ENCODE data around the gene SOHLH1.

The SOHLH1 gene

DNA sequence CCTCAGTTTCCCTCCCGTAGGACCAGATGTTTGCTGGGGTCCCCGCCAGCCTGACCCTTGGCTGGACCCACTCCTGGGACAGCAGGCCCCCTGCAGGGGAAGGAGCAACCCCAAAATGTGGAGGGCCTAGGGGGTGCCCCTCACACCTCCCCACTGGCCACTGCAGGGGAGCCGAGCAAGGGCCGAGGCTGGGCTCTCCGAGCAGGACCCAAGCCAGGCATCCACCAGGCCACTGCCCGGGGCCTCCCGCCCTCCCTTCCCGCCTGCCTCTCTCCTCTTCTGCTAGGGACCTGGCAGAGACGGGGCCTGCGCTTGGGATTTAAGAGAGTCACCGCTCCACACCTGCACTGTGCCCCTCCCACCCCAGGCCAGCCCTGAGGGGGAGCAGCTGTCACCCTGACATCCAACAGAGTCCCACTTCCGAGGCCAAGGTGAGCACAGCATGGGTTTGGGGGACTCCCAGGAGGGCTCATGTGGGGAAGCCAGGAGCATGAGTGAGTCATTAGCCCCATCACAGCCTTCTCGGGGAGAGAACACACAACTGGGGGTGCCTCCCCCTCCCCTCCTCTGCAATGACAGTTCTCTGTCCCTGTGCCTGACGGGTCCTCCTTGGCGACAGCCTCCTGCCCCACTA is 15.8 kb downstream of the SOHLH1 start:
- no peak overlapping the region for H2AFZ ChIP-seq (ENCODE audit: low read depth, low read length, severe bottlenecking)
- H3K36me3 ChIP-seq (ENCODE audit: low read length): no peaks in the 10 kb centered on the region
- H4K20me1 ChIP-seq (ENCODE audit: low read depth, low read length): no peaks in the 10 kb centered on the region
- no peak overlapping the region for H3K27ac ChIP-seq (ENCODE audit: low read depth, low read length)
- no peaks in the 10 kb centered on the region for H3K9me3 ChIP-seq (ENCODE audit: insufficient read depth, low read length)
- no peak for TF ChIP-seq EZH2phosphoT487 (conservative IDR thresholded peaks at IDR 0.05; ENCODE audit: low read length)
- TF ChIP-seq, protein P1, sequence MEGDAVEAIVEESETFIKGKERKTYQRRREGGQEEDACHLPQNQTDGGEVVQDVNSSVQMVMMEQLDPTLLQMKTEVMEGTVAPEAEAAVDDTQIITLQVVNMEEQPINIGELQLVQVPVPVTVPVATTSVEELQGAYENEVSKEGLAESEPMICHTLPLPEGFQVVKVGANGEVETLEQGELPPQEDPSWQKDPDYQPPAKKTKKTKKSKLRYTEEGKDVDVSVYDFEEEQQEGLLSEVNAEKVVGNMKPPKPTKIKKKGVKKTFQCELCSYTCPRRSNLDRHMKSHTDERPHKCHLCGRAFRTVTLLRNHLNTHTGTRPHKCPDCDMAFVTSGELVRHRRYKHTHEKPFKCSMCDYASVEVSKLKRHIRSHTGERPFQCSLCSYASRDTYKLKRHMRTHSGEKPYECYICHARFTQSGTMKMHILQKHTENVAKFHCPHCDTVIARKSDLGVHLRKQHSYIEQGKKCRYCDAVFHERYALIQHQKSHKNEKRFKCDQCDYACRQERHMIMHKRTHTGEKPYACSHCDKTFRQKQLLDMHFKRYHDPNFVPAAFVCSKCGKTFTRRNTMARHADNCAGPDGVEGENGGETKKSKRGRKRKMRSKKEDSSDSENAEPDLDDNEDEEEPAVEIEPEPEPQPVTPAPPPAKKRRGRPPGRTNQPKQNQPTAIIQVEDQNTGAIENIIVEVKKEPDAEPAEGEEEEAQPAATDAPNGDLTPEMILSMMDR (IDR thresholded peaks at IDR 0.05; ENCODE audit: insufficient read depth, low read length, poor library complexity, severe bottlenecking): no peak
- H3K9me2 ChIP-seq (replicated peaks; ENCODE audit: insufficient read depth, low read length): no peaks in the 10 kb centered on the region
- H3K79me2 ChIP-seq (ENCODE audit: insufficient read depth, low read length): no peaks in the 10 kb centered on the region
- no peak overlapping the region for H3K4me3 ChIP-seq (ENCODE audit: insufficient read depth, low read length, poor library complexity, severe bottlenecking)
- no peak overlapping the region for H3K9ac ChIP-seq (ENCODE audit: low read length)
- H3F3A ChIP-seq (ENCODE audit: insufficient read depth): no peaks in the 10 kb centered on the region
- H3K4me2 ChIP-seq (ENCODE audit: low read depth, low read length, poor library complexity, severe bottlenecking): no peak overlapping the region
- no peaks in the 10 kb centered on the region for H3K27me3 ChIP-seq (ENCODE audit: low read length)

DNA sequence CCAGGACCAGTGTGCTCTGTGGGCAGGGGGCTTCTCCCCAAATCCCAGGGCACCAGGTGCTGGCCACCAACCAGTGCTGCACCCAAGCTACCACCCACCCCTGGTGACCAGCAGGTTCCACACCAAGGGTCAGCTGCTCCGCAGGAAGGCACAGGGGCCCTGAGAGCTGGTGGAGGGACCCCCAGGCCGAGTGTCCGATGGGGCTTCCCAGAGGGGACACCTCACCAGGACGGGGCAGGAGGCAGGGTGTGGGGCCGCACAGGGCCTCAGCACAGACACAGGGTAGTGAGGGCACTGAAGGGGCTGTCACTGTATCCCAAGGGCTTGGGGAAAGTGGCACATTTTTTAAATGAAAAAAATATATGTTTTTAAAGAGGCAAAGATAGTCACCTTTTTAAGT is 18.1 kb downstream of the SOHLH1 start:
- Histone ChIP-seq H3K79me2 (ENCODE audit: insufficient read depth, low read length) (no peaks in the 10 kb centered on the region), H3K36me3 (ENCODE audit: low read length) (no peaks in the 10 kb centered on the region), H3K9me2 (replicated peaks; ENCODE audit: insufficient read depth, low read length) (no peaks in the 10 kb centered on the region), H2AFZ (ENCODE audit: low read depth, low read length, severe bottlenecking) (no peak overlapping the region), H3K9ac (ENCODE audit: low read length) (no peak overlapping the region), H3K27me3 (ENCODE audit: low read length) (no peaks in the 10 kb centered on the region), H3K27ac (ENCODE audit: low read depth, low read length) (no peak overlapping the region), H3K4me3 (ENCODE audit: insufficient read depth, low read length, poor library complexity, severe bottlenecking) (no peak overlapping the region), H3K4me2 (ENCODE audit: low read depth, low read length, poor library complexity, severe bottlenecking) (no peak overlapping the region), H3K9me3 (ENCODE audit: insufficient read depth, low read length) (no peaks in the 10 kb centered on the region), H3F3A (ENCODE audit: insufficient read depth) (no peaks in the 10 kb centered on the region), H4K20me1 (ENCODE audit: low read depth, low read length) (no peaks in the 10 kb centered on the region)
- TF ChIP-seq, protein P1 (IDR thresholded peaks at IDR 0.05; ENCODE audit: insufficient read depth, low read length, poor library complexity, severe bottlenecking): no peak
- TF ChIP-seq EZH2phosphoT487 (conservative IDR thresholded peaks at IDR 0.05; ENCODE audit: low read length): no peak

DNA sequence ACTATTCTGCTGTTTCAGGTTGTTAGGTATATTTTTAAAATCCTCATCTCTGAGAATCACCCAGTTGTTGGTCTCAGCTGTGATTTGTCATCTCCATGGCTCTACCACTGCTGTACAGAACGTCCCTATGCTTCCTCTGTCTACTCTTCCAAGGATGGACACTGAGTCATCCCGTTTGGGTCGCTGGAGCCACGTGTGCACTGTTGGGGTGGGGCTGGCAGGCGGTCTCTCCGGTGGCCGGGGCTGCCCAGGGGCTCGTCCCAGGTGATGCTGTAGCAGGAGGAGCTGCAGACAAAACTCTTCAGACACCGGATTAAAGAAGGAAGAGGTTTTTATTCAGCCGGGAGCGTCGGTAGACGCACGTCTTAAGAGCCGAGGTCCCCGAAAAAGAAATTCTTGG is 19.2 kb downstream of the SOHLH1 start:
- TF ChIP-seq EZH2phosphoT487 (conservative IDR thresholded peaks at IDR 0.05; ENCODE audit: low read length): no peak
- TF ChIP-seq, protein P1 (IDR thresholded peaks at IDR 0.05; ENCODE audit: insufficient read depth, low read length, poor library complexity, severe bottlenecking): no peak
- H3K4me3 ChIP-seq (ENCODE audit: insufficient read depth, low read length, poor library complexity, severe bottlenecking): no peak overlapping the region
- H3K27ac ChIP-seq (ENCODE audit: low read depth, low read length): no peak overlapping the region
- no peaks in the 10 kb centered on the region for H3K36me3 ChIP-seq (ENCODE audit: low read length)
- H3K4me2 ChIP-seq (ENCODE audit: low read depth, low read length, poor library complexity, severe bottlenecking): no peak overlapping the region
- no peaks in the 10 kb centered on the region for H3K27me3 ChIP-seq (ENCODE audit: low read length)
- no peak overlapping the region for H2AFZ ChIP-seq (ENCODE audit: low read depth, low read length, severe bottlenecking)
- H3K9ac ChIP-seq (ENCODE audit: low read length): no peak overlapping the region
- H3K79me2 ChIP-seq (ENCODE audit: insufficient read depth, low read length): no peaks in the 10 kb centered on the region
- H4K20me1 ChIP-seq (ENCODE audit: low read depth, low read length): no peaks in the 10 kb centered on the region
- H3K9me3 ChIP-seq (ENCODE audit: insufficient read depth, low read length): no peaks in the 10 kb centered on the region
- no peaks in the 10 kb centered on the region for H3F3A ChIP-seq (ENCODE audit: insufficient read depth)
- H3K9me2 ChIP-seq (replicated peaks; ENCODE audit: insufficient read depth, low read length): no peaks in the 10 kb centered on the region
